ENCODE measurements around the gene DDB1.

The DDB1 gene

GRCh38 chr11:61277186-61278000 is 55.5 kb downstream of the DDB1 start:
- no peak overlapping the region for H3K4me3 ChIP-seq (ENCODE audit: low read depth, low read length)
- no peak for TF ChIP-seq CTCF (IDR thresholded peaks at IDR 0.05; ENCODE audit: borderline replicate concordance, insufficient read depth, low read depth, low read length)

GRCh38 chr11:61275191-61275590 is 57.7 kb downstream of the DDB1 start:
- no peak for TF ChIP-seq CTCF (IDR thresholded peaks at IDR 0.05; ENCODE audit: borderline replicate concordance, insufficient read depth, low read depth, low read length)

GRCh38 chr11:61274084-61274483 is 58.8 kb downstream of the DDB1 start:
- TF ChIP-seq CTCF (IDR thresholded peaks at IDR 0.05; ENCODE audit: borderline replicate concordance, insufficient read depth, low read depth, low read length): no peak
- no peak overlapping the region for H3K4me3 ChIP-seq (ENCODE audit: low read depth, low read length)

More at GRCh38 chr11:61275191-61275590, 57.7 kb downstream of the DDB1 start:
- no peak overlapping the region for H3K4me3 ChIP-seq (ENCODE audit: low read depth, low read length)

GRCh38 chr11:61273178-61274078 is 59.5 kb downstream of the DDB1 start:
- no peak overlapping the region for H3K4me3 ChIP-seq (ENCODE audit: low read depth, low read length)
- TF ChIP-seq CTCF (IDR thresholded peaks at IDR 0.05; ENCODE audit: borderline replicate concordance, insufficient read depth, low read depth, low read length): no peak

- TF ChIP-seq CTCF (IDR thresholded peaks at IDR 0.05; ENCODE audit: borderline replicate concordance, insufficient read depth, low read depth, low read length): no peak
- H3K4me3 ChIP-seq (ENCODE audit: low read depth, low read length): no peak overlapping the region
These were observed 60.2 kb downstream of the DDB1 start for GRCh38 chr11:61272731-61273130.

GRCh38 chr11:61270354-61271076 is 62.4 kb downstream of the DDB1 start:
- no peak overlapping the region for H3K4me3 ChIP-seq (ENCODE audit: low read depth, low read length)
- no peak for TF ChIP-seq CTCF (IDR thresholded peaks at IDR 0.05; ENCODE audit: borderline replicate concordance, insufficient read depth, low read depth, low read length)

Measured in GM12875 (cell line).